Fibroblast of lung (primary cell): ENCODE measurements around the gene HPN.

Experiments used
- EZH2 ChIP-seq: IDR thresholded peaks from 2 replicates; pipeline ENCODE4 v1.5.1; 2012; ENCODE audit warnings: low read length, control low read depth, mild to moderate bottlenecking; ENCODE audit errors: missing control alignments
- TF ChIP-seq, protein P1 (sequence below), 2 donors: IDR thresholded peaks in 1 of 2; conservative IDR thresholded peaks in 1 of 2; 1 replicate in 1 of 2; 2 replicates in 1 of 2; pipeline ENCODE4 v1.5.1; 2011 to 2012; ENCODE audit warnings: low read length in 2 of 2, control low read depth in 1 of 2, inconsistent platforms in 1 of 2, low read depth in 1 of 2, mild to moderate bottlenecking in 1 of 2

DNA sequence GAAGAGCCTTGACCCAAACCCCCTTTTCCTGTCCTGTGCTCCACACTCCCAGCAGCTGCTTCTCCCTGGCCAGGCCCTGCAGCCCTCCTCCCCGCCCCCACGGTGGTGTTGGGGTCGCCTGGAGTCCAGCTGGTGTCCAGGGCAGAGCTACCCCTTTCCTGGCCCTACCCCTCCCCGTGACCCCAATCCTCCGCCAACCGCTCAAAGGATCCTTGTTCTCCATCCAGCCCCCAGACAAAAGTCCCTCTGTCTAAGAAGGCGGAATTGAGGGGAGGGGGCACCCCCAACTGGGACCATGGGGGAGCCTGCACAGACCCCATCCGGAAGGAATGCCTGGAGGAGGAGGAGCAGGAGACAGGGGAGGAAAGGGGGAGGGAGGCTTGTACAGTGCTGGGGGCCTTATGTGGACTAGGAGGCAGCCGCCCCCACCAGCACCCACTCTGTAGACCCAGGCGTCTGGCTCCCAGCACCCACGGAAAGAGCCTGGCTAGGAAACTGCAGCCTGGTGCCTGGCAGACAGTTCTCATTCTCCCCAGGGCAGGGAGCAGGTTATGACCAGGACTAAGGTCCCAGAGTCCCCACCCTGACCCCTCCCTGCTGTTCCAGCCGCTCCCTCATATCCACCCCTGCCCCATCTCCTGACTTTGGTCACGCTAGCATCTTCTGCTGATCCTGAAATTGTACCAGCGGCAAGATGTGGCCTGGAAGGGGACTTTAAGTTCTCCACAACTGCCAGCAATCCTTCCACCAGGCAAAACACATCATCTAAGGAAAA is 73.8 kb downstream of the HPN start, which contains the start of gene FXYD3:
- TF ChIP-seq, protein P1, sequence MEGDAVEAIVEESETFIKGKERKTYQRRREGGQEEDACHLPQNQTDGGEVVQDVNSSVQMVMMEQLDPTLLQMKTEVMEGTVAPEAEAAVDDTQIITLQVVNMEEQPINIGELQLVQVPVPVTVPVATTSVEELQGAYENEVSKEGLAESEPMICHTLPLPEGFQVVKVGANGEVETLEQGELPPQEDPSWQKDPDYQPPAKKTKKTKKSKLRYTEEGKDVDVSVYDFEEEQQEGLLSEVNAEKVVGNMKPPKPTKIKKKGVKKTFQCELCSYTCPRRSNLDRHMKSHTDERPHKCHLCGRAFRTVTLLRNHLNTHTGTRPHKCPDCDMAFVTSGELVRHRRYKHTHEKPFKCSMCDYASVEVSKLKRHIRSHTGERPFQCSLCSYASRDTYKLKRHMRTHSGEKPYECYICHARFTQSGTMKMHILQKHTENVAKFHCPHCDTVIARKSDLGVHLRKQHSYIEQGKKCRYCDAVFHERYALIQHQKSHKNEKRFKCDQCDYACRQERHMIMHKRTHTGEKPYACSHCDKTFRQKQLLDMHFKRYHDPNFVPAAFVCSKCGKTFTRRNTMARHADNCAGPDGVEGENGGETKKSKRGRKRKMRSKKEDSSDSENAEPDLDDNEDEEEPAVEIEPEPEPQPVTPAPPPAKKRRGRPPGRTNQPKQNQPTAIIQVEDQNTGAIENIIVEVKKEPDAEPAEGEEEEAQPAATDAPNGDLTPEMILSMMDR (conservative IDR thresholded peaks at IDR 0.05 in 1 of 2, IDR thresholded peaks at IDR 0.05 in 1 of 2; ENCODE audit: low read depth in 1 of 2, low read length in 2 of 2): no peak
- no peak for TF ChIP-seq EZH2
